ENCODE data around the gene PRR36.
A peak's percentile ranks its signal among the peaks of the same experiment; 100 is the strongest.

The PRR36 gene

GRCh38 chr19:7907544-7907943 is 33.4 kb upstream of the PRR36 start:
- no peak overlapping the region for H3K4me3 ChIP-seq (ENCODE audit: low read length)
- TF ChIP-seq CTCF (IDR thresholded peaks at IDR 0.05; ENCODE audit: insufficient read depth, low read depth, low read length, missing control alignments): no peak
- no peak for DNase-seq (ENCODE audit: low read depth)

GRCh38 chr19:7907122-7907521 is 32.9 kb upstream of the PRR36 start:
- H3K4me3 ChIP-seq (ENCODE audit: low read length): no peak overlapping the region
- DNase-seq (ENCODE audit: low read depth): no peak
- no peak for TF ChIP-seq CTCF (IDR thresholded peaks at IDR 0.05; ENCODE audit: insufficient read depth, low read depth, low read length, missing control alignments)

- no peak for TF ChIP-seq CTCF (IDR thresholded peaks at IDR 0.05; ENCODE audit: insufficient read depth, low read depth, low read length, missing control alignments)
- no peak for DNase-seq (ENCODE audit: low read depth)
- no peak overlapping the region for H3K4me3 ChIP-seq (ENCODE audit: low read length)
These were observed 31.7 kb upstream of the PRR36 start for GRCh38 chr19:7905859-7906258.

GRCh38 chr19:7905268-7905667 is 31.1 kb upstream of the PRR36 start:
- H3K4me3 ChIP-seq (ENCODE audit: low read length): peak overlapping the region; percentile 88
- TF ChIP-seq CTCF (IDR thresholded peaks at IDR 0.05; ENCODE audit: insufficient read depth, low read depth, low read length, missing control alignments): no peak
- no peak for DNase-seq (ENCODE audit: low read depth)

- no peak for TF ChIP-seq CTCF (IDR thresholded peaks at IDR 0.05; ENCODE audit: insufficient read depth, low read depth, low read length, missing control alignments)
- H3K4me3 ChIP-seq (ENCODE audit: low read length): peak overlapping the region; percentile 88
- no peak for DNase-seq (ENCODE audit: low read depth)
These were observed 30.2 kb upstream of the PRR36 start for GRCh38 chr19:7904074-7905020.

- DNase-seq (ENCODE audit: low read depth): peak; percentile 98
- peak within 1 kb of the TSS; percentile 92 for H3K4me3 ChIP-seq (ENCODE audit: low read length)
- peak; percentile 53 for TF ChIP-seq CTCF (IDR thresholded peaks at IDR 0.05; ENCODE audit: insufficient read depth, low read depth, low read length, missing control alignments)
These were observed 29.3 kb upstream of the PRR36 start, which contains the start of gene MAP2K7 for GRCh38 chr19:7903244-7904073. Gene MAP2K7 (plus strand): TSS chr19:7903877. CDS start chr19:7903945, 68 bp downstream.
